Measurements from ENCODE around the gene DGCR2. TPM values are rescaled to one million over a fixed set of nuclear protein-coding genes. Genes with fewer than 3 reads are reported as not detected.

The DGCR2 gene
- total and polyA plus RNA-seq, 2 of the 8 experiments (the other 6 are each of a cell fraction or from before 2014, with no cell fraction given): 42.3 to 62.2 TPM

- Histone ChIP-seq H2AK5ac (ENCODE audit: low read depth, low read length) (no peak overlapping the region), H4K8ac (ENCODE audit: extremely low read depth, insufficient read depth, low read length) (no peak overlapping the region; the same call in 1 of the 2 replicates), H3K23ac (ENCODE audit: insufficient read length) (no peak overlapping the region), H2BK120ac (replicated peaks; ENCODE audit: low read depth, low read length) (no peak overlapping the region), H2BK12ac (ENCODE audit: low read depth, low read length) (no peak overlapping the region), H3K27me3 (replicated peaks in 1 of 4; ENCODE audit: control insufficient read depth in 3 of 4, extremely low read depth in 1 of 4, insufficient read depth in 3 of 4, low read length in 3 of 4) (no peaks in the 10 kb centered on the region), H2AFZ (ENCODE audit: low read length) (no peak overlapping the region), H2BK20ac (ENCODE audit: low read length) (no peak overlapping the region), H4K20me1 (replicated peaks in 1 of 2; ENCODE audit: control insufficient read depth in 1 of 2, insufficient read depth in 2 of 2, low read length in 2 of 2) (peaks cover 9 to 17% of the 10 kb centered on the region in 2 experiments), H3K79me1 (ENCODE audit: low read depth, low read length) (peaks cover 9% of the 10 kb centered on the region; the same call in 1 of the 2 replicates), H3K4ac (replicated peaks; ENCODE audit: insufficient read length, low read depth, low read length) (no peak overlapping the region), H4K91ac (replicated peaks; ENCODE audit: insufficient read length, low read length) (no peak overlapping the region), H3K23me2 (ENCODE audit: low read depth, low read length) (no peaks in the 10 kb centered on the region), H3K27ac (ENCODE audit: low read depth, low read length) (0 out of 2 replicates have a peak overlapping the region, but pooled peaks have one; percentile 26), H3K4me3 (ENCODE audit: extremely low read depth in 1 of 4, insufficient read depth in 2 of 4, low read depth in 3 of 4, low read length in 4 of 4) (no peak overlapping the region), H3K79me2 (ENCODE audit: control insufficient read depth in 1 of 2, insufficient read depth in 2 of 2, low read length in 2 of 2) (peaks cover 0 to 5% of the 10 kb centered on the region in 2 experiments; a peak in 3 of 4 replicates), H3K9ac (replicated peaks in 1 of 4; ENCODE audit: extremely low read depth in 1 of 4, low read depth in 3 of 4, low read length in 3 of 4) (no peak overlapping the region; a peak in 1 of 7 replicates), H3K36me3 (ENCODE audit: control insufficient read depth in 2 of 4, insufficient read depth in 4 of 4, low read length in 3 of 4) (peaks cover 2 to 11% (median 5%) of the 10 kb centered on the region in 4 experiments; a peak in 6 of 8 replicates), H3K14ac (ENCODE audit: insufficient read length) (no peak overlapping the region), H3K56ac (replicated peaks; ENCODE audit: insufficient read length, low read depth, low read length) (no peak overlapping the region), H4K5ac (ENCODE audit: insufficient read length, low read depth, low read length) (no peak overlapping the region), H3K9me3 (ENCODE audit: insufficient read depth in 2 of 2, low read depth in 1 of 2, low read length in 1 of 2) (no peaks in the 10 kb centered on the region), H2BK15ac (ENCODE audit: low read length) (no peak overlapping the region), H3K4me2 (ENCODE audit: insufficient read depth in 1 of 2, low read depth in 2 of 2, low read length in 2 of 2) (no peak overlapping the region), H2BK5ac (ENCODE audit: low read depth, low read length) (no peak overlapping the region), H3K4me1 (replicated peaks in 1 of 4; ENCODE audit: control insufficient read depth in 3 of 4, insufficient read depth in 4 of 4, low read length in 3 of 4) (no peaks in the 10 kb centered on the region), H3K18ac (ENCODE audit: extremely low read depth, low read length) (no peak overlapping the region)
- TF ChIP-seq CTBP2 (IDR thresholded peaks at IDR 0.05; ENCODE audit: borderline replicate concordance, insufficient read depth, insufficient read length, low read length): no peak
- no peak for FAIRE-seq
- ChIA-PET POLR2A (ENCODE audit: partially characterized antibody) (interaction anchor here (1.0 kb wide), 1 partner anchor 23 kb away, joined by 4 read pairs; no protein-coding TSS in a partner anchor), CTCF (ENCODE audit: partially characterized antibody) (no interaction called here)
- DNase-seq (ENCODE audit: low read depth in 1 of 2, low spot score in 2 of 2): no peak
- WGBS, 2 experiments (ENCODE audit: extremely low coverage in 1 of 2, insufficient coverage in 1 of 2, insufficient read length in 1 of 2, insufficient replicate concordance in 2 of 2, low coverage in 1 of 2, low lambda C conversion rate in 2 of 2, missing lambda C conversion rate in 1 of 2): 91% methylated on average over 5 of the region's 5 CpGs; no CpG with 5 or more reads in 1 of the 2 experiments
Measured at GRCh38 chr22:19070397-19071169, 51.6 kb downstream of the DGCR2 start.

Measured in H1 (cell line).